Keratinocyte (primary cell): ENCODE results near the gene SPTBN5. TPM values are rescaled to one million over a fixed set of nuclear protein-coding genes. Genes with fewer than 3 reads are reported as not detected.

ENCODE experiments used
- DNase-seq: peaks from one replicate; pipeline ENCODE4 v3.0.0-alpha.2; 2011; ENCODE audit warnings: low read depth, missing footprints, low spot score
- FAIRE-seq: peaks from 2 replicates; lab custom pipeline; 2011; peaks lifted over from hg19 to GRCh38; lab: Jason Lieb, UNC
- H2AFZ ChIP-seq: 2 replicates; pipeline ENCODE4 v1.6.0; 2012; ENCODE audit warnings: low read length, control low read depth, inconsistent platforms; ENCODE audit not compliant: control insufficient read depth
- H3K27ac ChIP-seq: 2 replicates; pipeline ENCODE4 v1.5.1; 2011; ENCODE audit warnings: low read length; ENCODE audit not compliant: control insufficient read depth, insufficient read depth
- H3K27me3 ChIP-seq: 3 replicates; pipeline ENCODE4 v1.6.0; 2011; ENCODE audit warnings: low read length; ENCODE audit not compliant: control insufficient read depth, insufficient read depth; ENCODE audit errors: extremely low read depth
- H3K36me3 ChIP-seq, 2 experiments: 2 replicates in 1 of 2; 3 replicates in 1 of 2; pipeline ENCODE4 v1.5.1; 2011; ENCODE audit warnings: low read length in 2 of 2, mild to moderate bottlenecking in 1 of 2; ENCODE audit not compliant: control insufficient read depth in 2 of 2, insufficient read depth in 2 of 2; ENCODE audit errors: extremely low read depth in 1 of 2
- H3K4me1 ChIP-seq: 3 replicates; pipeline ENCODE4 v1.5.1; 2011; ENCODE audit warnings: low read length; ENCODE audit not compliant: control insufficient read depth, insufficient read depth; ENCODE audit errors: extremely low read depth
- H3K4me2 ChIP-seq: 3 replicates; pipeline ENCODE4 v1.6.0; 2011; ENCODE audit warnings: low read depth, low read length; ENCODE audit not compliant: control insufficient read depth, insufficient read depth; ENCODE audit errors: extremely low read depth
- H3K4me3 ChIP-seq, 3 experiments: fragments of 200-600 bp in 1 of 3; sonication (generic) in 1 of 3; 2 replicates in 2 of 3; 3 replicates in 1 of 3; pipeline ENCODE4 v1.5.1; 2011 to 2016; ENCODE audit warnings: low read length in 3 of 3, mild to moderate bottlenecking in 3 of 3, control low read depth in 2 of 3, inconsistent platforms in 1 of 3, low read depth in 1 of 3, mixed read lengths in 1 of 3, mixed run types in 1 of 3, moderate library complexity in 1 of 3; ENCODE audit not compliant: control insufficient read depth in 2 of 3, insufficient read depth in 2 of 3; ENCODE audit errors: extremely low read depth in 1 of 3
- H3K79me2 ChIP-seq: 2 replicates; pipeline ENCODE4 v1.6.0; 2012; ENCODE audit warnings: low read length; ENCODE audit not compliant: control insufficient read depth, insufficient read depth
- H3K9ac ChIP-seq: 3 replicates; pipeline ENCODE4 v1.6.0; 2011; ENCODE audit warnings: low read length; ENCODE audit not compliant: control insufficient read depth, insufficient read depth; ENCODE audit errors: extremely low read depth
- H3K9me1 ChIP-seq: 3 replicates; pipeline ENCODE4 v1.6.0; 2011; ENCODE audit warnings: low read length; ENCODE audit not compliant: control insufficient read depth, insufficient read depth; ENCODE audit errors: extremely low read depth
- H3K9me3 ChIP-seq: 2 replicates; pipeline ENCODE4 v1.5.1; 2012; ENCODE audit warnings: low read depth, low read length; ENCODE audit not compliant: control insufficient read depth
- H4K20me1 ChIP-seq: 3 replicates; pipeline ENCODE4 v1.6.0; 2011; ENCODE audit warnings: low read length; ENCODE audit not compliant: control insufficient read depth, insufficient read depth; ENCODE audit errors: extremely low read depth
- EZH2 ChIP-seq: IDR thresholded peaks from one replicate; pipeline ENCODE4 v1.6.1; 2012; ENCODE audit warnings: inconsistent platforms, mild to moderate bottlenecking, low read length, moderate library complexity
- dilution Hi-C: fragments of 300-500 bp; cut with MboI; formaldehyde crosslinking; loops from one replicate; pipeline ENCODE4 v1.7.0; 2020; ENCODE audit warnings: low sequenced_read_pairs; ENCODE audit not compliant: extremely low pct_ligation_motif_present
- polyA plus RNA-seq, 5 experiments: library from polyadenylated mRNA; depleted of rRNA in 3 of 5; stranded (reverse) in 3 of 5; stranded (forward) in 1 of 5; unstranded in 1 of 5; fragments of >200 nt; gene quantifications; 1 replicate in 1 of 5; 2 replicates in 3 of 5; 3 replicates in 1 of 5; pipeline versions ENCODE4 v1.2.1 to v1.2.3, GENCODE V29; 2011 to 2012; ENCODE audit warnings: missing spikeins in 2 of 5, low read depth in 1 of 5, low replicate concordance in 1 of 5
- TF ChIP-seq, protein P1 (sequence below), 3 experiments: IDR thresholded peaks in 1 of 3; conservative IDR thresholded peaks in 1 of 3; optimal IDR thresholded peaks in 1 of 3; 2 replicates in 2 of 3; 3 replicates in 1 of 3; pipeline versions ENCODE3 to v1.5.1; 2011; ENCODE audit warnings: low read length in 3 of 3, mild to moderate bottlenecking in 3 of 3, moderate library complexity in 2 of 3, control low read depth in 1 of 3, inconsistent platforms in 1 of 3; ENCODE audit not compliant: insufficient read depth in 2 of 3; ENCODE audit errors: extremely low read depth in 1 of 3

SPTBN5 gene
- polyA plus RNA-seq, 1 donor (not counting 4 experiments of a cell fraction or from before 2014, with no cell fraction given), result 0.66 TPM

DNA sequence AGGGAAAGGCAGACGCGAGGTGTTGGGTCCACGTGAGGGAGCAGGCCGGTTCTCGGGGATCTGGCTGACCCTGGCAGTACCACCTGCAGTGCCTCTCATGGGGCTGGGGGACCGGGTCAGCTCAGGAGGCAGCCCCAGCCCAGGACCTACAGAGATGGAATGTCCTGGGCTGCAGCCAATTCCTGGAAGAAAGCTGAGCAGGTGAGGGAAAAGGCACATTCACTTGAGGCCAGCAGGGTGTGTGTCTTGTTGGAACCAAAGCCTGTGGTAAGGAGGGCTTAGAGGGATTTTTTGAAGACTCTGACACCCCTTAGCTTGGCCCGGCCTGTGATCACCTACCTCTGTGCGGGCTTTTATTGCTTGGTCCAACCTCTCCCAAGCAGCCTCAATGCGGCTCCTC, 39.4 kb downstream of the SPTBN5 start:
- TF ChIP-seq, protein P1, sequence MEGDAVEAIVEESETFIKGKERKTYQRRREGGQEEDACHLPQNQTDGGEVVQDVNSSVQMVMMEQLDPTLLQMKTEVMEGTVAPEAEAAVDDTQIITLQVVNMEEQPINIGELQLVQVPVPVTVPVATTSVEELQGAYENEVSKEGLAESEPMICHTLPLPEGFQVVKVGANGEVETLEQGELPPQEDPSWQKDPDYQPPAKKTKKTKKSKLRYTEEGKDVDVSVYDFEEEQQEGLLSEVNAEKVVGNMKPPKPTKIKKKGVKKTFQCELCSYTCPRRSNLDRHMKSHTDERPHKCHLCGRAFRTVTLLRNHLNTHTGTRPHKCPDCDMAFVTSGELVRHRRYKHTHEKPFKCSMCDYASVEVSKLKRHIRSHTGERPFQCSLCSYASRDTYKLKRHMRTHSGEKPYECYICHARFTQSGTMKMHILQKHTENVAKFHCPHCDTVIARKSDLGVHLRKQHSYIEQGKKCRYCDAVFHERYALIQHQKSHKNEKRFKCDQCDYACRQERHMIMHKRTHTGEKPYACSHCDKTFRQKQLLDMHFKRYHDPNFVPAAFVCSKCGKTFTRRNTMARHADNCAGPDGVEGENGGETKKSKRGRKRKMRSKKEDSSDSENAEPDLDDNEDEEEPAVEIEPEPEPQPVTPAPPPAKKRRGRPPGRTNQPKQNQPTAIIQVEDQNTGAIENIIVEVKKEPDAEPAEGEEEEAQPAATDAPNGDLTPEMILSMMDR (optimal IDR thresholded peaks at IDR 0.05 in 1 of 3, IDR thresholded peaks at IDR 0.05 in 1 of 3, conservative IDR thresholded peaks at IDR 0.05 in 1 of 3; ENCODE audit: extremely low read depth in 1 of 3, insufficient read depth in 2 of 3, low read length in 3 of 3), result no peak
- DNase-seq (no peak), FAIRE-seq (no peak)
- Histone ChIP-seq H2AFZ (no peak overlapping the region), H3K27me3 (peaks cover 16% of the 10 kb centered on the region), H3K9me3 (no peaks in the 10 kb centered on the region), H3K79me2 (no peaks in the 10 kb centered on the region), H4K20me1 (no peaks in the 10 kb centered on the region), H3K9me1 (no peaks in the 10 kb centered on the region), H3K4me3 (no peak overlapping the region), H3K9ac (no peak overlapping the region), H3K4me1 (peaks cover 10% of the 10 kb centered on the region), H3K36me3 (no peaks in the 10 kb centered on the region), H3K27ac (no peak overlapping the region), H3K4me2 (no peak overlapping the region)
- dilution Hi-C loops, result no loop called here

DNA sequence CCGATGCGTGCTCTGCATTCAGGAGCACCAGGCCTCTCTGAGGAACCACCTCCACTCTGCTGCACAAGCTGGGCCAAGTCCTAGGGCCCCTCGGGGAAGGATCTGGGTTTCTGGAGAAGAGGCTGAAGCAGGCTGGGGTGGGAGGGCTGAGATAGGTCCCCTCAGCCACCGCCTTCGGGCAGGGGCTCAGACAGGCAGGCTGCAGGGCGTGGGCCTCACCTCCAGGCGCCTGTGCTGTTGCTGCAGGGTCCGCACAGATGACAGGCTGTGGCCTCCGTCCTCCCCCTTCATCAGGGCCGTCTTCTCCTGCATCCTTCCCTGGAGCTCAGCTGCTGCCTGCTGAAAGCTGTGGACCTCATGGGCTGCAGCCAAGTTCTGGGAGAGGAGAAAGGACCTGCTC, 40.0 kb downstream of the SPTBN5 start:
- Histone ChIP-seq H3K36me3 (no peaks in the 10 kb centered on the region), H2AFZ (no peak overlapping the region), H3K9me1 (no peaks in the 10 kb centered on the region), H3K4me3 (no peak overlapping the region), H4K20me1 (no peaks in the 10 kb centered on the region), H3K27ac (no peak overlapping the region), H3K4me2 (no peak overlapping the region), H3K27me3 (peaks cover 16% of the 10 kb centered on the region), H3K79me2 (no peaks in the 10 kb centered on the region), H3K4me1 (peaks cover 17% of the 10 kb centered on the region), H3K9me3 (no peaks in the 10 kb centered on the region), H3K9ac (no peak overlapping the region)
- TF ChIP-seq EZH2, result no peak
- TF ChIP-seq, protein P1 (optimal IDR thresholded peaks at IDR 0.05 in 1 of 3, IDR thresholded peaks at IDR 0.05 in 1 of 3, conservative IDR thresholded peaks at IDR 0.05 in 1 of 3; ENCODE audit: extremely low read depth in 1 of 3, insufficient read depth in 2 of 3, low read length in 3 of 3), result no peak
- DNase-seq (no peak), FAIRE-seq (no peak)
- dilution Hi-C loops, result no loop called here
